Bronchial epithelial cell (primary cell): ENCODE data around the gene DYNLT4. TPM values are rescaled to one million over a fixed set of nuclear protein-coding genes. Genes with fewer than 3 reads are reported as not detected.
"Not testable (repeated sequence)": the region's sequence is repeated elsewhere in the genome, so short reads cannot be mapped to it uniquely, and the experiment has no call there.

Experiments
- DNase-seq: peaks from one replicate; pipeline ENCODE4 v3.0.0-alpha.2; 2010; ENCODE audit warnings: low read depth
- FAIRE-seq: peaks from 2 replicates; lab custom pipeline; 2011; peaks lifted over from hg19 to GRCh38; lab: Jason Lieb, UNC
- H3K27me3 ChIP-seq: 2 replicates; pipeline ENCODE4 v1.5.1; 2011; ENCODE audit warnings: low read length; ENCODE audit not compliant: control insufficient read depth, insufficient read depth
- H3K36me3 ChIP-seq: 2 replicates; pipeline ENCODE4 v1.5.1; 2011; ENCODE audit warnings: low read length; ENCODE audit not compliant: control insufficient read depth, insufficient read depth
- H3K4me3 ChIP-seq: 2 replicates; pipeline ENCODE4 v1.5.1; 2011; ENCODE audit warnings: mild to moderate bottlenecking, low read depth, low read length, control low read depth
- CTCF ChIP-seq: IDR thresholded peaks from 2 replicates; pipeline ENCODE4 v1.5.1; 2011; ENCODE audit warnings: mild to moderate bottlenecking, moderate library complexity, low read length, control low read depth, inconsistent platforms; ENCODE audit not compliant: insufficient read depth, severe bottlenecking
- total RNA-seq: library from RNA; depleted of rRNA; stranded (reverse); fragments of >200 nt; gene quantifications from 2 replicates; pipeline ENCODE4 v1.2.1, GENCODE V29; 2014

Gene DYNLT4
- total RNA-seq, 1 donor from 2014 or later: not detected

GRCh38 chr1:44826375-44827196 is 19.4 kb upstream of the DYNLT4 start:
- TF ChIP-seq CTCF: no peak
- no peaks in the 10 kb centered on the region for H3K36me3 ChIP-seq
- FAIRE-seq: no peak
- H3K27me3 ChIP-seq: no peaks in the 10 kb centered on the region
- DNase-seq: no peak
- H3K4me3 ChIP-seq: no peak overlapping the region

GRCh38 chr1:44824392-44824791 is 17.2 kb upstream of the DYNLT4 start:
- H3K27me3 ChIP-seq, H3K4me3 ChIP-seq, FAIRE-seq, DNase-seq, H3K36me3 ChIP-seq: not testable (repeated sequence)

GRCh38 chr1:44822981-44823451 is 15.9 kb upstream of the DYNLT4 start:
- Histone ChIP-seq H3K36me3 (no peaks in the 10 kb centered on the region), H3K4me3 (no peak overlapping the region), H3K27me3 (no peaks in the 10 kb centered on the region)
- no peak for TF ChIP-seq CTCF
- FAIRE-seq (no peak), DNase-seq (no peak)

GRCh38 chr1:44822131-44822701 is 15.1 kb upstream of the DYNLT4 start:
- FAIRE-seq: no peak

GRCh38 chr1:44821240-44821715 is 14.1 kb upstream of the DYNLT4 start:
- Histone ChIP-seq H3K4me3 (no peak overlapping the region), H3K27me3 (no peaks in the 10 kb centered on the region), H3K36me3 (no peaks in the 10 kb centered on the region)
- FAIRE-seq (no peak), DNase-seq (no peak)
- no peak for TF ChIP-seq CTCF

More at GRCh38 chr1:44822131-44822701, 15.1 kb upstream of the DYNLT4 start:
- no peak for TF ChIP-seq CTCF
- DNase-seq: no peak
- Histone ChIP-seq H3K36me3 (no peaks in the 10 kb centered on the region), H3K27me3 (no peaks in the 10 kb centered on the region), H3K4me3 (no peak overlapping the region)
